NB4 (cell line): ENCODE results near the gene C10orf105.

Source experiments
- TF ChIP-seq, protein P1 (sequence below): IDR thresholded peaks from 2 replicates; pipeline ENCODE4 v1.6.1; 2011; ENCODE audit warnings: low read depth, low read length
- TF ChIP-seq, protein P2 (sequence below): IDR thresholded peaks from one replicate; pipeline ENCODE4 v1.5.1; 2012; ENCODE audit warnings: low read depth, low read length

DNA sequence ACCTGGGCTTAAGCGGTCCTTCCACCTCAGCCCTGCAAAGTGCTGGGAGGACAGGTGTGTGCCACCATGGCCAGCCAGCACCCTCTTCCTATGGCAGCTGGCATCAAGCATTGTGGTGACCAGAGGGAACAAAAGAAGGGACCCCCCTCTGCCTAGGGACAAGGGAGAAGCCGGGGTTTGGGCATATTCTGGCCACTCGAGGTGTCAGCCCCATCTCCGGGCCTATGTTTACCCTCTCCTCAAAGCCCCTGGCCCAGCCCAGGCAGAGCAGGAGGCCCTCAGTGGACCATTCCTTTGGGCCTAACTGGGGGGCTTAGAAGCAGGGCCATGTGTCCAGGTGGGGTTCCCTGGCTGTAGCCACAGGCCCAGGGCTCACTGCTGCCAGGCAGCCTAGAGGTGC, 29.8 kb upstream of the C10orf105 start:
- TF ChIP-seq, protein P1, sequence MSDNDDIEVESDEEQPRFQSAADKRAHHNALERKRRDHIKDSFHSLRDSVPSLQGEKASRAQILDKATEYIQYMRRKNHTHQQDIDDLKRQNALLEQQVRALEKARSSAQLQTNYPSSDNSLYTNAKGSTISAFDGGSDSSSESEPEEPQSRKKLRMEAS: no peak
- TF ChIP-seq, protein P2, sequence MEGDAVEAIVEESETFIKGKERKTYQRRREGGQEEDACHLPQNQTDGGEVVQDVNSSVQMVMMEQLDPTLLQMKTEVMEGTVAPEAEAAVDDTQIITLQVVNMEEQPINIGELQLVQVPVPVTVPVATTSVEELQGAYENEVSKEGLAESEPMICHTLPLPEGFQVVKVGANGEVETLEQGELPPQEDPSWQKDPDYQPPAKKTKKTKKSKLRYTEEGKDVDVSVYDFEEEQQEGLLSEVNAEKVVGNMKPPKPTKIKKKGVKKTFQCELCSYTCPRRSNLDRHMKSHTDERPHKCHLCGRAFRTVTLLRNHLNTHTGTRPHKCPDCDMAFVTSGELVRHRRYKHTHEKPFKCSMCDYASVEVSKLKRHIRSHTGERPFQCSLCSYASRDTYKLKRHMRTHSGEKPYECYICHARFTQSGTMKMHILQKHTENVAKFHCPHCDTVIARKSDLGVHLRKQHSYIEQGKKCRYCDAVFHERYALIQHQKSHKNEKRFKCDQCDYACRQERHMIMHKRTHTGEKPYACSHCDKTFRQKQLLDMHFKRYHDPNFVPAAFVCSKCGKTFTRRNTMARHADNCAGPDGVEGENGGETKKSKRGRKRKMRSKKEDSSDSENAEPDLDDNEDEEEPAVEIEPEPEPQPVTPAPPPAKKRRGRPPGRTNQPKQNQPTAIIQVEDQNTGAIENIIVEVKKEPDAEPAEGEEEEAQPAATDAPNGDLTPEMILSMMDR: no peak
